GM18520 (cell line): ENCODE data around the gene ATP2A1.
A peak's percentile ranks its signal among the peaks of the same experiment; 100 is the strongest.

Source experiments
- ATAC-seq: cut with Tn5 transposase; IDR thresholded peaks from one replicate; pipeline ENCODE4 v1.9.1; 2021; ENCODE audit not compliant: unreplicated experiment

The ATP2A1 gene

DNA sequence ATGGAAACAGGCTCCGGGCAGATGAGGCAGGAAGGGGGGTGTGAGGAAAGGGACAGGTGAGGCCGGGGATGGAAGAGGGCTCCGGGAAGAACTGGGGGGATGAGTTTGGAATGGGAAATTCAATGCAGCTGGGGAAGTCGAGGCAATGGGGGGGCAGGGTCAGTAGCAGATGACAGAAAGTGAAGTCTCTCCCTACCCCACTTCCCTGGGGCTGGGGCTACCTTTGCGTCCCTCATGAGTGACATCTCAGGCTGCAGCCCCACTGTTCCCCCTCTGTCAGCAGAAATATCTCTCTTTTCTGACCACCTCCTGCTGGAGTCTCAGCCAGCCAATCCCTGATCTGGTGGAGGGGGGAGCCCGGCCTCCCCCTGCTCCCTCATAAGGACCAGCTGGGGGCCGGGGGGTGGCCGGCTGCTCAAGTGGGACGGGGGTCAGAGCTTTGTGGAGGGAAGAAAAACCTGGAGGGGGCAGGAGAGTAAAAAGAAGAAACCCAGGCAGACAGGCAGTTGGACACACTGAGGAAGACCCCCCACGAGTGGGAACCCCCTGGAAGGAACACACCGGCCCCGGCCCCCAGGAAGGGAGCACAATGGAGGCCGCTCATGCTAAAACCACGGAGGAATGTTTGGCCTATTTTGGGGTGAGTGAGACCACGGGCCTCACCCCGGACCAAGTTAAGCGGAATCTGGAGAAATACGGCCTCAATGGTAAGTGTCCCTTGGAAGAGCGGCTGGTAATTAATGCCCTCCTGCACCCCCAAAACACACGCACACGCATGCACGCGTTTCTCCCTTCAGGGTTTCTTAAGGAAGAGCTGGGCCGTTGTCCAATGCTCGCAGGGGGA is at the start of gene ATP2A1:
Gene ATP2A1, plus strand, starts transcription at position 406 of the 844 bp plus-strand sequence. Its CDS starts 184 bp downstream, at position 590.
- no peak for ATAC-seq

DNA sequence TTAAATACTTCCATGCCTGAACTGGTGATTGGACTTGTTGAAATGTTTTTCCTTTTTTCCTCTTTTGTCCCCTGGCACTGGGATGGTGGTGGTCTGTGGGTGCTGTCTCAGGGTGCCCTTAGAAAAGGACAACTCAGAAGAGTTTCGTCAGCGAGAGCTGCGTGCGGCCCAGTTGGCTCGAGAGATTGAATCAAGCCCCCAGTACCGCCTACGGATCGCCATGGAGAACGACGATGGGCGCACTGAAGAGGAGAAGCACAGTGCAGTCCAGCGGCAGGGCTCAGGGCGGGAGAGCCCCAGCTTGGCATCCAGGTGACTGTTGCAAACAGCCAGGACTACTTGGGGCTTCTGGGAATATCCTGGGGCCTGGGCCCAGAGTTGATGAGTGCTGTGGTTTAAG is 48.5 kb upstream of the ATP2A1 start:
- ATAC-seq, result no peak

DNA sequence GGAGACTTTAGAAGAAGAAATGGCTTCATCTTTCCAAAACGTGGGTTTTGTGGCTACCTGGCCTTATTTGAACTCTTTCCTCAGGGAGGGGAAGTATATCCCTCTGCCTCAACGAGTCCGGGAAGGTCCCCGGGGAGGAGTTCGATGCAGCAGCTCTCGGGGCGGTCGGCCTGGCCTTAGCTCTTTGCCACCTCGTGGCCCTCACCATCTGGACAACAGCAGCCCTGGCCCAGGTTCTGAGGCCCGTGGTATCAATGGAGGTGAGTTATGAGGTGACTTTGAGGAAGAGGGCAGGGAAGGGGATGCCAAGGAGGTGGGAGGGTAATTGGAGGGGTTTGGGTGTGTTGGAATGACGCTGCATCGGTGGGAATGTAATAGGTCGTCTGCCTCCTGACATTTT is 47.8 kb upstream of the ATP2A1 start:
- no peak for ATAC-seq

DNA sequence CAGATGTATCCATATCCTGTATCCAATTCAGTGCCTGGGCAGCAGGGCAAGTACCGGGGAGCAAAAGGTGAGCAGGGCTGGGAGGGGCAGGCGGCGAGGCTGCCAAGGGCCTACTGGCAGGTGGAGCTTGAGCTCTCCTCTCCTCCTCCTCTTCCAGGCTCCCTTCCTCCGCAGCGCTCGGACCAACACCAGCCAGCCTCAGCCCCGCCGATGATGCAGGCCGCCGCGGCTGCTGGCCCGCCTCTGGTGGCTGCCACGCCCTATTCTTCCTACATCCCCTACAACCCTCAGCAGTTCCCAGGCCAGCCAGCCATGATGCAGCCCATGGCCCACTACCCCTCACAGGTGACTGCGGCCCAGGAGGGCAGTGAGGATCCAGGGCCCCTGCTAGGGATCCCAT is 43.9 kb upstream of the ATP2A1 start:
- no peak for ATAC-seq

DNA sequence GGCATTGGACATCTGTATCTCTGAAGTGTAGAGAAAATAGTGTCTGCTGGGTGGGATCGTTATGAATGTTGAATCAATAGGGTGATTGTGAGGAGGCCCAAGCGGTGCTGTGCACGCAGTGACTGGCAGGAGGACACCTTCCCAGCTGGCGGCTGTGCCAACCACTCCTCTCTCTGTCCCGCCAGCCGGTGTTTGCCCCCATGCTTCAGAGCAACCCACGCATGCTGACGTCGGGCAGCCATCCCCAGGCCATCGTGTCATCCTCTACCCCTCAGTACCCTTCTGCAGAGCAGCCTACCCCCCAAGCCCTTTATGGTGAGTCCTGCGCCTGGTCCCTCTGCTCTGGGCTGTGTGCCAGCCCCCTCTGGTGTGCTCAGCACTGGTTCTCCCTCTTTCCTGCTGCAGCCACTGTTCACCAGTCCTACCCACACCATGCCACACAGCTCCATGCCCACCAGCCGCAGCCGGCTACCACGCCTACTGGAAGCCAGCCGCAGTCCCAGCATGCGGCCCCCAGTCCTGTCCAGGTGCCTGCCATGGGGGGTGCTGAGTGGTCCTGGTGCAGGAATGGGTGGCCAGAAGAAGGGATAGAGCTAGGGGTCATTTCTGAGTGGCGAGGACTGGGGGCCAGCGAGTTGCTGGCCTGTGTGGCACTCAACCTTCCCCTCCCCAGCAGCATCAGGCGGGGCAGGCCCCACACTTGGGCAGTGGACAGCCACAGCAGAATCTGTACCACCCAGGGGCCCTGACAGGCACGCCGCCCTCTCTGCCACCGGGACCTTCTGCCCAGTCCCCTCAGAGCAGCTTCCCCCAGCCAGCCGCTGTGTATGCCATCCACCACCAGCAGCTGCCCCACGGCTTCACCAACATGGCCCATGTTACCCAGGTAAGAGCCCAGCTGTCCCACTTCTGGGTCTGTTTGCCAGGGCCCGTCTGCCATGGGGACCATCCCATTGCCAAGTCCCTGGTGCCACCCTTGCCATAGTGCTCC is 43.1 kb upstream of the ATP2A1 start:
- ATAC-seq, result no peak

DNA sequence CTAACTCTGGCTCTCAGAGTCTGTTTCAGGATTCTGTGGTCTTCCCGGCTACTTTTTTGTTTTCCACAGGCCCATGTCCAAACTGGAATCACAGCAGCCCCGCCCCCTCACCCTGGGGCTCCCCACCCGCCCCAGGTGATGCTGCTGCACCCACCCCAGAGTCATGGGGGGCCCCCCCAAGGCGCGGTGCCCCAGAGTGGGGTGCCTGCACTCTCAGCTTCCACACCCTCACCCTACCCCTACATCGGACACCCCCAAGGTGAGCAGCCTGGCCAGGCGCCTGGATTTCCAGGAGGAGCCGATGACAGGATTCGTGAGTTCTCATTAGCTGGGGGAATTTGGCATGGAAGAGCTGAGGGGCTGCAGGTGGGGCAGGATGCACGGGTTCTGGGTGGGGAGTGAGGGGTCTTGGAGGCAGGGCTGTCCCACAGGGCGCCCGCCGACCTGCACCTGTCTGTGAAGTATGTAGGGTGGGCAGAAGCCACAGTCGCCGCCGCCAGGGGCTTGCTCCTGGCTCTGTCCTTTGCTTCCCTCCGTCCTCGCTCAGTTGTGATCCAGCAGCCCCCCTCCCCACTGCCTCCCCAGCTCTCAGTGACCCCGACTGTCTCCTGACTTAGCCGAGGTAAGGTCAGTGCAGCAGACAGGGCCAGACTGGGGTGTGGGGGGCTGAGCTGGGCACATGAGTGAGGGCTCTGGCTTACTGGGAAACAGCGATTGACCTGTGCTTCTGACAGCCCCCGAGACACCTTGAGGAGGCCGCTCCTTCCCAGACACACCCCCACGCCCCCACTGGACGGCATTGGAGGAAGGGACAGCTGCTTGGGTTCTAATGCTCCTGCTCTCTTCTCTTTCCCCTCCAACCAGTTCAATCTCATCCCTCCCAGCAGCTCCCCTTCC is 42.2 kb upstream of the ATP2A1 start:
- no peak for ATAC-seq

DNA sequence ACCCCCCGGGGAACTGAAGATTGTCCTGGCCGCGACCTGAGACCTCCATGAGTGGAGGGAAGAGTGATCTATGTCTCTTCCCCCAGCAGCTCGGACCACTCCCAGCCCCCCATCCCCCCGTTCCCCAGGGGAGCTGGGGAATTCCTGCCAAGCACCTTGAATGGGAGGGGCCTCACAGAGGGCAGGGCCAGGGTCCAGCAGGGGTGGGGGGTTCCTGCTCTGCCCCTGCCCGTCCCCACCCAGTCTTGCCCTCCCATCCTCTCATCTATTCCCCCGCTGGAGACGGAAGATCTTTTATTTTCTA is 41.6 kb upstream of the ATP2A1 start:
- ATAC-seq, result no peak

DNA sequence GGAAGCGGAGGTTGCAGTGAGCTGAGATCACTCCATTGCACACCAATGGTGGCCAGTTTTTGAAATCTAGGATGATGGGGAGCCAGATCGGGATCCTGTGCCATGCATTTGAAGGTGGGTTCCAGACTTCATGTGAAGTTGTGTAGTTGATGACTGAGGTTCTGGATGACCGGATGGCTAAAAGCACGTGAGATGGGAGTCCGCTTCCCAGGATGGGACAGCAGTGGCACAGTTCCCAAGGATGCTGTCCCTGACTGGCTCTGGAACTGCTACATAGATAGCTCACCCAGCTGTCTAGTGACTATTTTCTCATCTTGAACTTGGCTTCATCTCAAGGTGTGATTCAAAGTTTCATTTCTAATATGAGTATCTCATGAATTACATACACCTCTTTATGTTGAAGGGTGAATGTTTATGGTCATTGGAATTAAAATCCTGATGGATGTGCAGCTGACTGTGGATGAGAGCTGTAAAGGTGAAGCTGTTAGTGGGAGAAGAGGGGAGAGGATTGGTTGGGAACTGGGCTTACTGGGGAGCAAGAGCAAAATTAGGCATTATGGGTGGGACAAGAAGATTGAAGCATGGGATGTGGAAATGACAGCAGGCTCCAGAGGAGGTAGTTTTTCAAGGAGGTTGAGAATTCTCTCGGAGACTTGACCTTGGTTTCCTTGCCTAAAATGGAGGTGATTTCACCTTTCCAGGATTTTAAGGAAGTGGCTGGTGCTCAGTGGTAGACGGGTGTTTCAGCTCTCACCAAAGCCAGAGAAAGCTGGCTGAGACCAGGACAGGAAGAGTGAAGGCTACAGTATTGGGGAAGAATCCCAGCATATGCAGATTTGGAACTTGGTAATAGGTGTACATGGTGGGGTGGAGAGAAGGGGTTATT is 40.4 kb upstream of the ATP2A1 start:
- ATAC-seq, result no peak

DNA sequence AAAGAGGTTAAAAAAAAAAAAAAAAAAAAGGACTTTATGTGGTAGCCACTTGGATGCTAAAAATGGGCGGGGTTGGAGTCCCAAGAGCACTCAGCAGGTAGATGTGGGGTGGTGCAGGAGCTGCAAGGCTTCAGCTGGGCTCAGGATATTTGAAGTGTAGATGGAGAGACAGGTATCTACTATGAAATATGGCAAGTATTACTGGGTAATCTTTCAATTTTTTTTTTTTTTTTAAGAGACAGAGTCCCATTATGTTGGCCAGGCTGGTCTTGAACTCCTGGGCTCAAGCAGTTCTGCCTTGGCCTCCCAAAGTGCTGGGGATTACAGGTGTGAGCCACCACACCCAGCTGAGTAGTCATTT is 39.8 kb upstream of the ATP2A1 start:
- ATAC-seq, result no peak

DNA sequence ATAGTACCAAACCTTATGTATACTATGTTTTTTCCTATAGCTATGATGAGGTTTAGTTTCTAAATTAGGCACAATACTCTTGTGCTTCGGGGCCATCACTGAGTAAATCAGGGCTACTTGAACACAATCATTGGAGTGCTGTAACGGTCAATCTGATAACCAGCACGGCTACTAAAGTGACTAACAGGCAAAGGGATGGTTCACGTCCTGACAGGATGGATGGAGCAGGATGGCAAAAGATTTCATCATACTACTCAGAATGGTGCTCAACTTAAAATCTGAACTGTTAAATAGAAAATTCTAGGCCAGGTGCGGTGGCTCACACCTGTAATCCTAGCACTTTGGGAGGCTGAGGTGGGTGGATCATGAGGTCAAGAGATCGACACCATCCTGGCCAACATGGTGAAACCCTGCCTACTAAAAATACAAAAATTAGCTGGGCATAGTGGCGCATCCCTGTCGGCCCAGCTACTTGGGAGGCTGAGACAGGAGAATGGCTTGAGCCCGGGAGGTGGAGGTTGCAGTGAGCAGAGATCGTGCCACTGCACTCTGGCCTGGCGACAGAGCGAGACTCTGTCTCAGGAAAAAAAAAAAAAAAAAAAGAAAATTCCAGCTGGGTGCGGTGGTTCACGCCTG is 39.2 kb upstream of the ATP2A1 start:
- ATAC-seq, result no peak

DNA sequence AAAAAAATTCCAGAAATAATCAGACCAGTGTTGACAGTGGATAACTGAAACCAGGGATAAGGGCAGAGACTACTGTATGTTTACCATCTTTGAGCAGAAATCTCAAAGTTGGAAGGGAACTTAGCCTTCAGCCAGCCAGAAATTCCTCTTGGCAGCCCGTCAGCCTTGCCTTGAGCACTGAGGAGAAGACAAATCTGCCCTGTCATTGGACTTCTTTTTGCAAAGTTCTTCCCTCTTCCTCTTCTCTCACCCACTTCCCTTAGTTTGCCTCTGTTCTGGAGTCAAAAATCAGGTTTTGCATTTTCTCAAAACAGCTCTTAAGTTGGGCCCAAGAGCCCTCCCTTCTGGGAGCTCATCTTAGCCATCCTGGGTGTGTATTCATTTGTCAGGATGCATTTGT is 38.4 kb upstream of the ATP2A1 start:
- no peak for ATAC-seq

DNA sequence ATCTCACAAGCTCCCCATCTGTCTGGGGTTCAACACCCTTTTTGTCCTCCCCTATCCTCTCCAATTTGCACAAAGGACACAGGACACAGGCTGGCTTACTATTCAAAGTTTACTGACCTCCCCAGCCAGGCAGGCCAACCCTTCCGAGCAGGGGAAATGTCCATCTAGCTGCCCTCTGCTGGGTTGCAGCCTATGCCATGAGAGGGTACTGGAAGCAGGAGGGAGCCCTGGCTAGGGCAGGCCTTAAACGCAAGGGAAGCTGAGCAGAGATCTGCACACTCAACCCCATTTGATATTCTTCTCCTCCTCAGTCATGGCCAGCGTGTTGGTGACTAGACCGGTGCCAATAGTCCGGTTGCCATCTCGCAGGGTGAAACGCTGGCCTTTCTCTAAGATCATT is 35.6 kb upstream of the ATP2A1 start:
- ATAC-seq, result no peak

DNA sequence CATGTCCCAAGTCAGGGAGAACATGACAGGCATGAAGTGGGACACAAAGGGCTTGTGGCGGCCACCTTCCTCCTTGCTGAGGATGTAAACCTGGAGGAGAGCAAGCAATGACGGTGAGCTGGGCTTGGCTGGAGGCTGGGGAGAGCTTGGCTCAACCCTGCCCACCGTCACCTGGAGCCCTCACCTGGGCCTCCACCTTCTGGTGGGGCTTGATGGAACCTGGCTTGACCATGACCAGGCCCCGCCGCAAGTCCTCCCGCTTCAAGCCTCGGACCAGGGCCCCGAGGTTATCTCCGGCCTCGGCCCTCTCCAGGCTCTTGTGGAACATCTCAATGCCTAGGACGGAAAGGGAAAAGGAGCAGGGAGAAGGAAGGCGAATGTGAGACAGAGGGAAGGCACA is 34.5 kb upstream of the ATP2A1 start:
- ATAC-seq, result no peak

DNA sequence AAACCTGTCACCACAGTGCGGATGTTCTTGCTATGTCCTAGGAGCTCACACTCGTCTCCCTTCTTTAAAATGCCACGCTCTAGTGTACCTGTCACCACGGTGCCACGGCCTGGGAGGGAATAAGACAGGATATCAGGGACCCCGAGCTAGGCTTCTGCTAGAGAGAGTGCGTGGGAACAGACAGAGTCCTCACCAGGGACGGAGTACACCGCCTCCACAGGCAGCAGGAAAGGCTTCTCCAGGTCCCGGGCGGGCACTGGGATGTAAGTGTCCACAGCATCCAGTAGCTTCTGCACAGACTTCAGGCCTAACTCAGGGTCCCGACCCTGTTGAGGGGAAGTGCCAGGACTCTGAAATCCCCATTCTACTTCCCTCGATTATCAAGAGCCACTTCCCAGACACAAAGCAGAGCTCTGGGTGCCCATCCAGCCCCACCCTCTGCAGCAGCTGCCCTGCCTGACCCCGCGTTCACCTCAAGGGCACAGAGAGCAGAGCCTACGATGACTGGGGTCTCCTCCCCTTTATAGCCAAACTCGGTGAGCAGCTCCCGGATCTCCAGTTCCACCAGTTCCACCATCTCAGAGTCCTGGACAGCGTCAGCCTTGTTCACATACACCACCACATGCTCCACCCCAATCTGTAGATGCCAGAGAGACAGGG is 33.9 kb upstream of the ATP2A1 start:
- ATAC-seq, result no peak

DNA sequence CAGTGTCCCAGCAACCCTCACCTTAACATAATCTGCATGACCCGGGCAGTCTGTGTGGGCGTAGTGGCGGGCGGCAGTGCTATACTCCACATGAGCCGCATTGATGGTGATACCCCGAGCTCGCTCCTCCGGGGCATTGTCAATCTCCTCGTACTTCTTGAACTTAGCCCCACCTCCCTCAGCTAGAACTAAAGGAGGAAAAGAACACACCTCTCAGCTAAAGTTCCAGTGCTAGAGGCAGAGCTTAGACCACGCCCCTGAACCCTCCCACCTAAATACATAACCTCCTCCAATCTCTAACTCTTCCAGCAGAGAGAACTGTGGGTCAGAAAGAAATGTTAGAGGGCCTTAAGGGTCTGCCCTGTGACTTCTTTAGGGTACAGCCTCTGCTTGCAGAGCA is 33.0 kb upstream of the ATP2A1 start:
- no peak for ATAC-seq

DNA sequence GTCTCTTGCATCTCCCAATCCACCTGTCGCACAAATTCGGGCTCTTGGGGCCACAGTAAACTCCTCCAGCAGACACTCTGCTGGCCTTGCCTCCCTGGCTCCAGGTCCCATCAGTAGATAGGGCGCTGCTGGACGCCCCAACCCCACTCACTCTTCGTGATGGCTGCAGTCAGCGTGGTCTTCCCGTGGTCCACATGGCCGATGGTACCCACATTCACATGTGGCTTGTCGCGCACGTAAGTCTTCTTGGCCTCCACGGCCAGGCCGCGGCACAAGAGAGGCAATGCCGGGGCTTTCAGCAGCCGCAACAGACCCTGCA is 32.6 kb upstream of the ATP2A1 start:
- ATAC-seq, result no peak

DNA sequence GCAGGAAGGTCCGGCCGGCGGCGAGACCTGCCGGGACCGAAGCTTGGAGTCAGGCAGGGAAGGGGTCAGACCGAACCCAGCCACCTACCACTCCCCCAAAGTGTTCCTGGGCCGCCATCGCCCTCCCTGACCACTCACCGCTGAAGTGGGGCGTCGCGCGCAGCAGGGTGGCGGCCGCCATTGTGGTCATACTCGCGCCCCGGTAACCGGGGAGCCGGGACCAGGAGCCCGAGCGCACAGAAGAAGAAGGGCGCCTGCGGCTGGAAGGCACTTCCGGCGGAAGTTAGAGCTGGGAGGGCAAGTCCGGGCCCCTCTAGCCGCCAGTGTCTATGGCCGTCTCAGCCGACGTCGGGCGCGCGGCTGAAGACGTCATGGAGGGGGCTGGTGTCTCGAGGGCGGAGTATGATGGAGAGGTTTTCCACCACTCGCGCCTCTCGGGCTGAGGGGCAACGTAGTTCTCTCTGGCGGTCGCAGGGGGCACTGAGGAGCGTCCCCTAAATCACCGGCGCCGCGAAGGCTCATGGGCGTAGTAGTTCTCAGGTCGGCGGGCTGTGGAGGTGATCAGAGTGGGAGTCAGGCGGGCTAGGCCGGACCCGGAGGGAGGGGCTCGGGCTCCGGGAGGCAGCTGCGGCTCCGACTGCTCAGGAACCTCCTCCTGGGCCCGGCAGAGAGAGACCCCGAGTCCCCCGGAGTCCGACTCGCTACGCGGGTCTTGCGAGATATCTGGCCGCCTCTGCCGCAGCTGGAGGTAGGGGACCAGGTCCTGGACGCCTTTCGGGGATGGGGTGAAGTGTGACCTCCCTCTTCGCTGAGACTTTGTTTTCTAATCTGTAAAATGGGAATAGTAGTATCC is 32.0 kb upstream of the ATP2A1 start, which contains the start of gene TUFM:
Gene TUFM, minus strand, starts transcription at position 269 of the 853 bp plus-strand sequence. Its CDS starts 79 bp downstream, at position 190.
- peak; percentile 87 for ATAC-seq

DNA sequence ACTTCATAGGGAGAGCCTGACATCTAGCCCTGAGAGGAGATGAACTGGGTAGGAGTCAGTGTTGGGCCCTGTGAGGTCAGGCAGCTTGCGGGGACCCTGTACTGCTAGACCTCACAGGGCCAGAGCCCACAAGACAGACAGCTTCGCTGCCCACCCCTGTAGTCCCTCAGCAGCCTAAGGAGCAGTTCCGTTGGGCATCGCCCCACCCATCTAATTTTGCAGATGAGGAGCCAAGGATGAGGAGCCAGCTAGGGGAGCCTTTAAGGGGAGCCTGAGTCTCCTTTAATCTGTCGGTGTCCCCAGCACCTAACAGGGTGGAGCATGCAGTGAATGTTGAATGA is 31.4 kb upstream of the ATP2A1 start:
- no peak for ATAC-seq
